MM.1S (cell line): ENCODE measurements around the gene VSX1.

Experiments used
- DNase-seq: peaks from one replicate; pipeline ENCODE4 v3.0.0-alpha.2; 2015
- H2AFZ ChIP-seq: fragments of 300-600 bp; sonication (generic); 2 replicates; pipeline ENCODE4 v1.6.0; 2016; ENCODE audit warnings: antibody characterized with exemption, low read length
- H3F3A ChIP-seq: fragments of 300-600 bp; sonication (generic); 2 replicates; pipeline ENCODE4 v1.6.1; 2016; ENCODE audit warnings: mild to moderate bottlenecking, antibody characterized with exemption, low read length, moderate library complexity, mixed read lengths; ENCODE audit not compliant: insufficient read depth
- H3K27ac ChIP-seq: fragments of 300-600 bp; sonication (generic); 2 replicates; pipeline ENCODE4 v1.5.1; 2016; ENCODE audit warnings: mild to moderate bottlenecking, low read length
- H3K27me3 ChIP-seq: fragments of 300-600 bp; sonication (generic); replicated peaks from 2 replicates; pipeline ENCODE4 v1.6.0; 2016; ENCODE audit warnings: low read length; ENCODE audit not compliant: insufficient read depth
- H3K36me3 ChIP-seq: fragments of 300-600 bp; sonication (generic); replicated peaks from 2 replicates; pipeline ENCODE4 v1.6.1; 2016; ENCODE audit warnings: mild to moderate bottlenecking, low read length, mixed read lengths; ENCODE audit not compliant: insufficient read depth
- H3K4me1 ChIP-seq: fragments of 300-600 bp; sonication (generic); 2 replicates; pipeline ENCODE4 v1.6.1; 2016; ENCODE audit warnings: low read length, mixed read lengths
- H3K4me2 ChIP-seq: fragments of 300-600 bp; sonication (generic); 2 replicates; pipeline ENCODE4 v1.6.0; 2016; ENCODE audit warnings: low read depth, low read length
- H3K4me3 ChIP-seq: fragments of 300-600 bp; sonication (generic); 2 replicates; pipeline ENCODE4 v1.5.1; 2016; ENCODE audit warnings: low read length, mixed read lengths
- H3K79me2 ChIP-seq: fragments of 300-600 bp; sonication (generic); 2 replicates; pipeline ENCODE4 v1.6.1; 2016; ENCODE audit warnings: mixed run types, low read length, mixed read lengths
- H3K9ac ChIP-seq: fragments of 300-600 bp; sonication (generic); 2 replicates; pipeline ENCODE4 v1.6.1; 2016; ENCODE audit warnings: low read length, mixed read lengths
- H3K9me2 ChIP-seq: fragments of 300-600 bp; sonication (generic); replicated peaks from 2 replicates; pipeline ENCODE4 v1.6.1; 2016; ENCODE audit warnings: mild to moderate bottlenecking, low read length, mixed read lengths; ENCODE audit not compliant: insufficient read depth
- H3K9me3 ChIP-seq: fragments of 300-600 bp; sonication (generic); replicated peaks from 2 replicates; pipeline ENCODE4 v1.6.1; 2016; ENCODE audit warnings: mild to moderate bottlenecking, low read length, mixed read lengths; ENCODE audit not compliant: insufficient read depth
- H4K20me1 ChIP-seq: fragments of 300-600 bp; sonication (generic); 2 replicates; pipeline ENCODE4 v1.6.1; 2016; ENCODE audit warnings: mild to moderate bottlenecking, low read length, moderate library complexity, mixed read lengths; ENCODE audit not compliant: insufficient read depth
- EZH2 ChIP-seq: fragments of 300-600 bp; sonication (generic); optimal IDR thresholded peaks from 2 replicates; pipeline ENCODE3; 2017; ENCODE audit warnings: low read depth, mild to moderate bottlenecking, antibody characterized with exemption, low read length, mixed read lengths
- EZH2phosphoT487 ChIP-seq: fragments of 300-600 bp; sonication (generic); IDR thresholded peaks from 2 replicates; pipeline ENCODE4 v1.6.1; 2018; ENCODE audit warnings: antibody characterized with exemption, low read length
- TF ChIP-seq, protein P1 (sequence below): fragments of 300-600 bp; sonication (generic); IDR thresholded peaks from 2 replicates; pipeline ENCODE4 v1.5.1; 2016; ENCODE audit warnings: antibody characterized with exemption, low read length, mixed read lengths

The VSX1 gene

GRCh38 chr20:25118529-25118928 lies 36.6 kb upstream of the VSX1 start:
- no peak overlapping the region for H3K4me3 ChIP-seq
- no peak for DNase-seq
- H3K4me1 ChIP-seq, result no peaks in the 10 kb centered on the region
- no peak for TF ChIP-seq EZH2
- TF ChIP-seq, protein P1, sequence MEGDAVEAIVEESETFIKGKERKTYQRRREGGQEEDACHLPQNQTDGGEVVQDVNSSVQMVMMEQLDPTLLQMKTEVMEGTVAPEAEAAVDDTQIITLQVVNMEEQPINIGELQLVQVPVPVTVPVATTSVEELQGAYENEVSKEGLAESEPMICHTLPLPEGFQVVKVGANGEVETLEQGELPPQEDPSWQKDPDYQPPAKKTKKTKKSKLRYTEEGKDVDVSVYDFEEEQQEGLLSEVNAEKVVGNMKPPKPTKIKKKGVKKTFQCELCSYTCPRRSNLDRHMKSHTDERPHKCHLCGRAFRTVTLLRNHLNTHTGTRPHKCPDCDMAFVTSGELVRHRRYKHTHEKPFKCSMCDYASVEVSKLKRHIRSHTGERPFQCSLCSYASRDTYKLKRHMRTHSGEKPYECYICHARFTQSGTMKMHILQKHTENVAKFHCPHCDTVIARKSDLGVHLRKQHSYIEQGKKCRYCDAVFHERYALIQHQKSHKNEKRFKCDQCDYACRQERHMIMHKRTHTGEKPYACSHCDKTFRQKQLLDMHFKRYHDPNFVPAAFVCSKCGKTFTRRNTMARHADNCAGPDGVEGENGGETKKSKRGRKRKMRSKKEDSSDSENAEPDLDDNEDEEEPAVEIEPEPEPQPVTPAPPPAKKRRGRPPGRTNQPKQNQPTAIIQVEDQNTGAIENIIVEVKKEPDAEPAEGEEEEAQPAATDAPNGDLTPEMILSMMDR, result no peak
- TF ChIP-seq EZH2phosphoT487, result no peak
- no peak overlapping the region for H3K9ac ChIP-seq
- no peak overlapping the region for H2AFZ ChIP-seq
- no peaks in the 10 kb centered on the region for H3K9me2 ChIP-seq
- no peaks in the 10 kb centered on the region for H3K27me3 ChIP-seq
- no peaks in the 10 kb centered on the region for H3K36me3 ChIP-seq
- no peaks in the 10 kb centered on the region for H3F3A ChIP-seq
- H3K4me2 ChIP-seq, result no peak overlapping the region
- H3K79me2 ChIP-seq, result no peaks in the 10 kb centered on the region
- no peak overlapping the region for H3K27ac ChIP-seq
- H3K9me3 ChIP-seq, result no peaks in the 10 kb centered on the region
- H4K20me1 ChIP-seq, result no peaks in the 10 kb centered on the region

DNA sequence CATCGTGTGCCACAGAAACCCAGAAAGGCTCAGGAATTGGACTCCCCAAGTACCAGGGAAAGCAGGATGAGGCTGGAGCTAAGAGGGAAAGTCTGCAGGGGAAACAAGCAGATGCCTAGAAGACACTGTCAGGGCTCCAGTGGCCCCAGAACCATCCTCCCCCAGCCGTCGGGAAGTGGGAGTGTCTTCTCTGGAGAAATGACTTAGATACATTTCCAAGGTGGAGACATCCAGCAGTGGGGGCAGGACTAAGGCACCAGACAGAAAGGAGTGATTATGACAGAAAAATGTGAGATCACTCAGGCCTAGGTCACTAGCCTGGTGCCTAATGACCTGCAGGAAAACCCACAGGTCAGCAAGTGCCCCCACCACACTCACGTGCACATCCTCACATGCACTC lies 36.0 kb upstream of the VSX1 start:
- no peaks in the 10 kb centered on the region for H3K9me2 ChIP-seq
- H3K9ac ChIP-seq, result no peak overlapping the region
- H3F3A ChIP-seq, result no peaks in the 10 kb centered on the region
- no peaks in the 10 kb centered on the region for H3K9me3 ChIP-seq
- H3K4me3 ChIP-seq, result no peak overlapping the region
- no peak for DNase-seq
- no peaks in the 10 kb centered on the region for H3K27me3 ChIP-seq
- H3K36me3 ChIP-seq, result no peaks in the 10 kb centered on the region
- TF ChIP-seq EZH2 (no peak), EZH2phosphoT487 (no peak)
- TF ChIP-seq, protein P1, result no peak
- H2AFZ ChIP-seq, result no peak overlapping the region
- no peaks in the 10 kb centered on the region for H4K20me1 ChIP-seq
- H3K27ac ChIP-seq, result no peak overlapping the region
- no peak overlapping the region for H3K4me2 ChIP-seq
- H3K79me2 ChIP-seq, result no peaks in the 10 kb centered on the region
- no peaks in the 10 kb centered on the region for H3K4me1 ChIP-seq

DNA sequence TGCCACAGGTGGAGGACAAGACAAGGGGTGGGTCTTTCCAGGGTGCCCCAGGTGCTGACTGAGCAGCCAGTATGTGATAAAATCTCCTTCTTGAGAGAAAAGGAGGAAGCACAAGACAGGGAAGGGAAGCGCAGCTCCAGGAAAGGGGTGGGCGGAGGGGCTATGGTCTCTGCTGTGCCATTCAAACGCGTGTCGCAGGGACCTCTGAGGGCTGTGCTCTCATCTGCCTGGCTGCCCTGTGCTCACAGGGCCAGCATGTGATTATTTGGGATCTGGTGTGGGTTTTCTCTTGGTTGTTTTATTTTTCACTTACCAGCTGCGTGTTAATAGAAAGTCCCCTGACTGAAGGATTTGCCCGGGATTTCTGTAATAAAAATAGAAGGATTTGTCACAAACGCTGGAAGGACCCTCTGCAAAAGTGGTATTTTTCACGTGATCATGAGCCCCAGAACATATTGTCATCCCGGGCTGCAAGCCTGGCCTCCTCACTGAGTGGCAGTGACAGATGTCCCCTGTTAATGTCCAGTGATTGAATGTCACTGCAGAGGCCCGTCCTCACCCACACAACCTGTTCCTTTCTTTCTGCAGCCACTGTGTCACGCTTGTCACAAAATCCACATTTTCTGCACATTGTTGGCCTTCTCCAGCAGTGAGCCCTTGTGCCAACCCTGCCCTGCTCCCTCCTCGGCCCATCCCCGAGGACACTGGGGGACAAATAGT lies 35.0 kb upstream of the VSX1 start:
- Histone ChIP-seq H3K4me1 (no peaks in the 10 kb centered on the region), H3K9me3 (no peaks in the 10 kb centered on the region), H3K4me2 (no peak overlapping the region), H3K9me2 (no peaks in the 10 kb centered on the region), H3K9ac (no peak overlapping the region), H3F3A (no peaks in the 10 kb centered on the region), H3K36me3 (no peaks in the 10 kb centered on the region), H3K27ac (no peak overlapping the region), H4K20me1 (no peaks in the 10 kb centered on the region), H2AFZ (no peak overlapping the region), H3K4me3 (no peak overlapping the region), H3K27me3 (no peaks in the 10 kb centered on the region), H3K79me2 (no peaks in the 10 kb centered on the region)
- no peak for DNase-seq
- TF ChIP-seq EZH2phosphoT487 (no peak), EZH2 (no peak)
- TF ChIP-seq, protein P1, result no peak
